ENCODE data around the gene PLEKHA1. TPM values are rescaled to one million over a fixed set of nuclear protein-coding genes. Genes with fewer than 3 reads are reported as not detected.

Gene PLEKHA1
- total RNA-seq, 1 experiment from 2014 or later = 30.6 TPM

- no peak overlapping the region for H3K4me2 ChIP-seq (ENCODE audit: low read length)
- H4K20me1 ChIP-seq (ENCODE audit: insufficient read depth) = no peaks in the 10 kb centered on the region
- BruUV-seq (replicated peaks) = no TSS peak
- H3K36me3 ChIP-seq (ENCODE audit: control insufficient read depth in 1 of 2, insufficient read depth in 2 of 2, low read length in 2 of 2) = no peaks in the 10 kb centered on the region
- no peak for TF ChIP-seq EZH2 (IDR thresholded peaks at IDR 0.05)
- TF ChIP-seq CEBPB (IDR thresholded peaks at IDR 0.05; ENCODE audit: low read depth) = no peak
- TF ChIP-seq FOSL1 (IDR thresholded peaks at IDR 0.05; ENCODE audit: low read depth) = no peak
- no peak for TF ChIP-seq SRF (IDR thresholded peaks at IDR 0.05; ENCODE audit: low read depth)
- TF ChIP-seq ZFX (IDR thresholded peaks at IDR 0.05) = no peak
- TF ChIP-seq POLR2A (IDR thresholded peaks at IDR 0.05; ENCODE audit: borderline replicate concordance, extremely low read depth, insufficient read depth, insufficient read length) = no peak
- no peak for TF ChIP-seq RAD21 (IDR thresholded peaks at IDR 0.05; ENCODE audit: low read depth)
- TF ChIP-seq, protein P1, sequence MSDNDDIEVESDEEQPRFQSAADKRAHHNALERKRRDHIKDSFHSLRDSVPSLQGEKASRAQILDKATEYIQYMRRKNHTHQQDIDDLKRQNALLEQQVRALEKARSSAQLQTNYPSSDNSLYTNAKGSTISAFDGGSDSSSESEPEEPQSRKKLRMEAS (IDR thresholded peaks at IDR 0.05) = no peak
- no peak for TF ChIP-seq EGR1 (IDR thresholded peaks at IDR 0.05; ENCODE audit: low read depth)
- TF ChIP-seq POLR2AphosphoS5 (IDR thresholded peaks at IDR 0.05; ENCODE audit: low read depth, low read length) = no peak
- no peak for TF ChIP-seq ATF3 (IDR thresholded peaks at IDR 0.05)
- no peak for TF ChIP-seq JUND (IDR thresholded peaks at IDR 0.05)
- ATAC-seq = no peak
- H3K9me3 ChIP-seq (ENCODE audit: control insufficient read depth in 1 of 2, insufficient read depth in 1 of 2, low read depth in 1 of 2, low read length in 2 of 2) = no peaks in the 10 kb centered on the region; a peak in 1 of 4 replicates
- no peak for DNase-seq (ENCODE audit: low read depth, low spot score)
- peaks cover 7 to 17% of the 10 kb centered on the region in 2 experiments for H3K4me1 ChIP-seq (ENCODE audit: control insufficient read depth in 1 of 2, insufficient read depth in 2 of 2, low read length in 2 of 2)
- no peak overlapping the region for H3K27ac ChIP-seq (ENCODE audit: low read depth, low read length)
- POLR2A ChIA-PET = no interaction called here
- CTCF ChIA-PET = interaction anchor here (0.7 to 3.4 kb wide), 14 partner anchors 10 to 223 kb away, joined by 3 to 21 read pairs (median 4); partner anchors contain the start of gene PLEKHA1
- no peak overlapping the region for H3K9ac ChIP-seq (ENCODE audit: low read length)
- no peak overlapping the region for H3K4me3 ChIP-seq (replicated peaks in 1 of 2; ENCODE audit: low read depth in 1 of 2, low read length in 2 of 2)
- H3K79me2 ChIP-seq (ENCODE audit: insufficient read depth, low read length) = no peaks in the 10 kb centered on the region
- intact Hi-C loops (cut with micrococcal nuclease) = loop anchor here (2.0 kb wide), 2 partner anchors 44 to 222 kb away; no protein-coding TSS in a partner anchor
- no peaks in the 10 kb centered on the region for H3K27me3 ChIP-seq (ENCODE audit: insufficient read depth, low read length)
- RAD21 ChIA-PET (ENCODE audit: low non-redundant PET in 1 of 2, low total read pairs in 2 of 2, uncharacterized antibody in 2 of 2, unreplicated experiment in 2 of 2) = interaction anchor here (0.8 to 1.3 kb wide), 3 partner anchors 44 to 222 kb away, joined by 4 to 8 read pairs (median 6); no protein-coding TSS in a partner anchor
- peak overlapping the region; percentile 85 for H2AFZ ChIP-seq (ENCODE audit: low read depth, low read length, poor library complexity, severe bottlenecking)
- no peaks in the 10 kb centered on the region for H3K9me2 ChIP-seq (ENCODE audit: insufficient read depth)
These were observed 31.2 kb upstream of the PLEKHA1 start for GRCh38 chr10:122343135-122343800.
